GM12891 (cell line): ENCODE data around the gene NRIP1.

ENCODE experiments used
- PAX5 ChIP-seq: IDR thresholded peaks from 2 replicates; pipeline ENCODE4 v1.6.1; 2011; ENCODE audit warnings: low read length, moderate library complexity, mild to moderate bottlenecking; ENCODE audit not compliant: insufficient read depth, severe bottlenecking
- POLR2A ChIP-seq: IDR thresholded peaks from 2 replicates; pipeline ENCODE4 v1.6.1; 2011; ENCODE audit warnings: low read depth, low read length, control low read depth
- POLR2AphosphoS5 ChIP-seq: IDR thresholded peaks from 2 replicates; pipeline ENCODE4 v1.6.1; 2011; ENCODE audit warnings: low read depth, low read length, control low read depth
- SPI1 ChIP-seq: IDR thresholded peaks from 2 replicates; pipeline ENCODE4 v1.6.1; 2011; ENCODE audit warnings: low read depth, low read length, control low read depth
- TAF1 ChIP-seq: IDR thresholded peaks from 2 replicates; pipeline ENCODE4 v1.6.1; 2011; ENCODE audit warnings: low read depth, low read length, control low read depth

DNA sequence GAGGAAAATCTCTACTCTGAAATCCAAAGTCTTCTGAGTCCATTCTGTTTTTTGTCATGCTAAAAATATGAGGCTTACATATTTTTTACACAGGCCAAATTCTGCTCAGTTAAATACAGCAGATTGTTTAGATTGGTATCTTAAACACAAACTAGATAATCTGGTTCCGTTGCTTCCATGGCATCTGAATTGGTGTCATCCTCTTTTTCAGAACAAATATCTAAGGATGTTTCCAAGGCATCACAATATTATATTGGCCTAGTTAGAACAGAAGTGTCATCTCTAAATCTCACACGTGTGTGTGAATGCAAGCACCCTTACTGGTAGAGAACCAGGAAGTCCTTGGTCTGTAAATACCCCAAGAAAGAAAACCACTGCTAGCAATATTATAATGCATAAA lies 151.2 kb downstream of the NRIP1 start:
- TF ChIP-seq POLR2A: no peak
- no peak for TF ChIP-seq POLR2AphosphoS5
- no peak for TF ChIP-seq TAF1
- TF ChIP-seq SPI1: no peak
- no peak for TF ChIP-seq PAX5
